Measurements from ENCODE around the gene CEP152.
A peak's percentile ranks its signal among the peaks of the same experiment; 100 is the strongest.

Gene CEP152

DNA sequence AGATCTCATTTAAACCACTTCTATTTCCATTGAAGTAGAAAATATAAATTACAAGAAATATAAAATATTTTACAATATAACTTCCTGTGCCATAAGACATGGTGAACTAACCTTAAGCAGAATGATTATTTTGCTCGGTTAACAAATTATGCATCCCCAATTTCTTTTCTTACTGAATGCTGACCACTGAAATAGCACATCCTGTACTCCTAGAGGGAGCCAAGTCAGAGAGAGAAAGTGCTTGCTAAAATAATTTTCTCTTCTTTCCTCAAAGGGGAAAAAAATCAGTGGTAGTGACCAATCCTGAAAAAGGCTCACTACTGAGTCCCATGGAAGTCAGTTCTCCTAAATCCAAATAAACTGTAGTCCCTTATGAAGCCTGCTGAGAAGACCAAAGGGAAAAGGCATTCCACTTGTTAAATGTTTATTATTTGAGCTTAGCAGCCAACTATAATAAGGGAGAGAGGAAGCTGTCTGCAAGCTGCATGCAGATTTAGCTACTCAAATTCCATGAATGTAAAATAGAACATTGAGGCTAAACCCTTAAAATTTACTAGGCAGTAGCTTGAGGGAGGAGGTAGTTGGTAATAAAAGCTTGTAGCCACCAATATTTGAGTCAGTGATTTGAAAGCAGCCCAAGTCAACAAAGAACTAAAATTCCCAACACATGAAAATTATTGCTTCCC, 33.1 kb downstream of the CEP152 start:
- H3K4me3 ChIP-seq (ENCODE audit: low read depth, low read length) = no peak overlapping the region
- ChIA-PET CTCF (no interaction called here), POLR2A (no interaction called here)
- TF ChIP-seq OVOL3 (tag by site-specific recombination; IDR thresholded peaks at IDR 0.05) (no peak), ZNF133 (tag by site-specific recombination; IDR thresholded peaks at IDR 0.05) (no peak), SCRT1 (tag by site-specific recombination; IDR thresholded peaks at IDR 0.05; ENCODE audit: borderline replicate concordance) (peak; percentile 41; the same call in 1 of the 2 replicates), GLIS2 (tag by site-specific recombination; IDR thresholded peaks at IDR 0.05) (no peak), ZNF549 (tag by site-specific recombination; IDR thresholded peaks at IDR 0.05) (peak; percentile 57; the same call in 1 of the 2 replicates), FEZF1 (tag by site-specific recombination; IDR thresholded peaks at IDR 0.05) (peak; percentile 91), ZNF776 (tag by site-specific recombination; IDR thresholded peaks at IDR 0.05; ENCODE audit: borderline replicate concordance) (no peak), ZNF707 (tag by site-specific recombination; IDR thresholded peaks at IDR 0.05) (no peak), ZNF510 (tag by site-specific recombination; IDR thresholded peaks at IDR 0.05; ENCODE audit: insufficient replicate concordance) (no peak), ZSCAN30 (tag by site-specific recombination; IDR thresholded peaks at IDR 0.05) (0 out of 2 replicates have a peak, but pooled peaks have one; percentile 16)
- TF ChIP-seq, protein P1, sequence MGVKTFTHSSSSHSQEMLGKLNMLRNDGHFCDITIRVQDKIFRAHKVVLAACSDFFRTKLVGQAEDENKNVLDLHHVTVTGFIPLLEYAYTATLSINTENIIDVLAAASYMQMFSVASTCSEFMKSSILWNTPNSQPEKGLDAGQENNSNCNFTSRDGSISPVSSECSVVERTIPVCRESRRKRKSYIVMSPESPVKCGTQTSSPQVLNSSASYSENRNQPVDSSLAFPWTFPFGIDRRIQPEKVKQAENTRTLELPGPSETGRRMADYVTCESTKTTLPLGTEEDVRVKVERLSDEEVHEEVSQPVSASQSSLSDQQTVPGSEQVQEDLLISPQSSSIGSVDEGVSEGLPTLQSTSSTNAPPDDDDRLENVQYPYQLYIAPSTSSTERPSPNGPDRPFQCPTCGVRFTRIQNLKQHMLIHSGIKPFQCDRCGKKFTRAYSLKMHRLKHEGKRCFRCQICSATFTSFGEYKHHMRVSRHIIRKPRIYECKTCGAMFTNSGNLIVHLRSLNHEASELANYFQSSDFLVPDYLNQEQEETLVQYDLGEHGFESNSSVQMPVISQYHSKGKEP (tag by site-specific recombination; IDR thresholded peaks at IDR 0.05) = peak; percentile 80
- TF ChIP-seq, protein P2, sequence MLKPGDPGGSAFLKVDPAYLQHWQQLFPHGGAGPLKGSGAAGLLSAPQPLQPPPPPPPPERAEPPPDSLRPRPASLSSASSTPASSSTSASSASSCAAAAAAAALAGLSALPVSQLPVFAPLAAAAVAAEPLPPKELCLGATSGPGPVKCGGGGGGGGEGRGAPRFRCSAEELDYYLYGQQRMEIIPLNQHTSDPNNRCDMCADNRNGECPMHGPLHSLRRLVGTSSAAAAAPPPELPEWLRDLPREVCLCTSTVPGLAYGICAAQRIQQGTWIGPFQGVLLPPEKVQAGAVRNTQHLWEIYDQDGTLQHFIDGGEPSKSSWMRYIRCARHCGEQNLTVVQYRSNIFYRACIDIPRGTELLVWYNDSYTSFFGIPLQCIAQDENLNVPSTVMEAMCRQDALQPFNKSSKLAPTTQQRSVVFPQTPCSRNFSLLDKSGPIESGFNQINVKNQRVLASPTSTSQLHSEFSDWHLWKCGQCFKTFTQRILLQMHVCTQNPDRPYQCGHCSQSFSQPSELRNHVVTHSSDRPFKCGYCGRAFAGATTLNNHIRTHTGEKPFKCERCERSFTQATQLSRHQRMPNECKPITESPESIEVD (tag by site-specific recombination; IDR thresholded peaks at IDR 0.05) = peak; percentile 34; the same call in 1 of the 2 replicates
- TF ChIP-seq, protein P3, sequence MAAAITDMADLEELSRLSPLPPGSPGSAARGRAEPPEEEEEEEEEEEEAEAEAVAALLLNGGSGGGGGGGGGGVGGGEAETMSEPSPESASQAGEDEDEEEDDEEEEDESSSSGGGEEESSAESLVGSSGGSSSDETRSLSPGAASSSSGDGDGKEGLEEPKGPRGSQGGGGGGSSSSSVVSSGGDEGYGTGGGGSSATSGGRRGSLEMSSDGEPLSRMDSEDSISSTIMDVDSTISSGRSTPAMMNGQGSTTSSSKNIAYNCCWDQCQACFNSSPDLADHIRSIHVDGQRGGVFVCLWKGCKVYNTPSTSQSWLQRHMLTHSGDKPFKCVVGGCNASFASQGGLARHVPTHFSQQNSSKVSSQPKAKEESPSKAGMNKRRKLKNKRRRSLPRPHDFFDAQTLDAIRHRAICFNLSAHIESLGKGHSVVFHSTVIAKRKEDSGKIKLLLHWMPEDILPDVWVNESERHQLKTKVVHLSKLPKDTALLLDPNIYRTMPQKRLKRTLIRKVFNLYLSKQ (tag by site-specific recombination; IDR thresholded peaks at IDR 0.05; ENCODE audit: borderline replicate concordance) = no peak
- H3K27ac ChIP-seq (ENCODE audit: extremely low read depth, low read depth, low read length) = no peak overlapping the region
- peaks cover 0 to 25% of the 10 kb centered on the region in 2 experiments; a peak in 1 of 3 replicates for H3K36me3 ChIP-seq (ENCODE audit: control insufficient read depth in 2 of 2, insufficient read depth in 1 of 2, low read length in 2 of 2)
- H3K4me1 ChIP-seq (ENCODE audit: control insufficient read depth, insufficient read depth, low read length) = no peaks in the 10 kb centered on the region
- H3K9me3 ChIP-seq (ENCODE audit: control insufficient read depth, insufficient read depth, low read depth, low read length) = no peaks in the 10 kb centered on the region

DNA sequence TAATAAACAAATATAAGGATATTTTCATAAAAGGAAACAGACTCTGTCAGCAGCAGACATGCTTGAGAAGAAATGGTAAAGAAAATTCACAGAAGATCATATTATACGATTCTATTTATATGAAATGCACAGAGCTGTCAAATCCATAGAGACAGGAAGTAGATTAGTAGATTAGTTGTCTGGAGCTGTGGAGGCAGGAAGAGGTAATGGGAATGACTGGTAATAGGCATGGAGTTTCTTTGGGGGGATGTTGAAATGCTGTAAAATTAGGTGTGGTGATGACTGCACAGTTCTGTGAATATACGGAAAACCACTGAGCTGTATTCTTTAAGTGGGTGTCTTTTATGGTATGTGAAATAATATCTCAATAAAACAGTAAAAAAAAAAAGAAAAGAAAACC, 35.3 kb downstream of the CEP152 start:
- CTCF ChIA-PET = interaction anchor here (0.6 to 0.7 kb wide), 2 partner anchors 451 to 1685 kb away, joined by 3 read pairs; no protein-coding TSS in a partner anchor

DNA sequence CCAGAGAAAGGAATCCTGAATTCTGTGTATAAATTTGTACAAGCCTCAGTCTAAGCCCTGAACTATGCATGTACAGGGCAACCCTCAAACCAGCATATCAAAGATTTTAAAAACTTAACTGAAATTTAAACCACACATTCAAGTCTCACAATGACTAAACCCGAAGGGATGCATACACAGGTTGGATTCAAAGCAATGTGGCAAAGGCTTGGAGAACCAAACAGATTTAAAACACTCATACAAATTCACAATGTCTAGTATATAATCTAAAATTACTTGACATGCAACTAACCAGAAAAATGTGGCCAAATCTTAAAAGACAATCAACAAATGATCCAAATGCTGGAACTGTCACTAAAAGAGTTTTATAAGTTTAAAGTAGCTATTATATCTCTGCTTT, 36.4 kb downstream of the CEP152 start:
- CTCF ChIA-PET = no interaction called here
- TF ChIP-seq, protein P4, sequence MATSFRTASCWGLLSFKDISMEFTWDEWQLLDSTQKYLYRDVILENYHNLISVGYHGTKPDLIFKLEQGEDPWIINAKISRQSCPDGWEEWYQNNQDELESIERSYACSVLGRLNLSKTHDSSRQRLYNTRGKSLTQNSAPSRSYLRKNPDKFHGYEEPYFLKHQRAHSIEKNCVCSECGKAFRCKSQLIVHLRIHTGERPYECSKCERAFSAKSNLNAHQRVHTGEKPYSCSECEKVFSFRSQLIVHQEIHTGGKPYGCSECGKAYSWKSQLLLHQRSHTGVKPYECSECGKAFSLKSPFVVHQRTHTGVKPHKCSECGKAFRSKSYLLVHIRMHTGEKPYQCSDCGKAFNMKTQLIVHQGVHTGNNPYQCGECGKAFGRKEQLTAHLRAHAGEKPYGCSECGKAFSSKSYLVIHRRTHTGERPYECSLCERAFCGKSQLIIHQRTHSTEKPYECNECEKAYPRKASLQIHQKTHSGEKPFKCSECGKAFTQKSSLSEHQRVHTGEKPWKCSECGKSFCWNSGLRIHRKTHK (tag by site-specific recombination; IDR thresholded peaks at IDR 0.05) = peak; percentile 78
- TF ChIP-seq, protein P5, sequence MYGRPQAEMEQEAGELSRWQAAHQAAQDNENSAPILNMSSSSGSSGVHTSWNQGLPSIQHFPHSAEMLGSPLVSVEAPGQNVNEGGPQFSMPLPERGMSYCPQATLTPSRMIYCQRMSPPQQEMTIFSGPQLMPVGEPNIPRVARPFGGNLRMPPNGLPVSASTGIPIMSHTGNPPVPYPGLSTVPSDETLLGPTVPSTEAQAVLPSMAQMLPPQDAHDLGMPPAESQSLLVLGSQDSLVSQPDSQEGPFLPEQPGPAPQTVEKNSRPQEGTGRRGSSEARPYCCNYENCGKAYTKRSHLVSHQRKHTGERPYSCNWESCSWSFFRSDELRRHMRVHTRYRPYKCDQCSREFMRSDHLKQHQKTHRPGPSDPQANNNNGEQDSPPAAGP (tag by site-specific recombination; IDR thresholded peaks at IDR 0.05) = no peak
- Histone ChIP-seq H3K27ac (ENCODE audit: extremely low read depth, low read depth, low read length) (no peak overlapping the region), H3K4me1 (ENCODE audit: control insufficient read depth, insufficient read depth, low read length) (no peaks in the 10 kb centered on the region), H3K9me3 (ENCODE audit: control insufficient read depth, insufficient read depth, low read depth, low read length) (no peaks in the 10 kb centered on the region), H3K4me3 (ENCODE audit: low read depth, low read length) (no peak overlapping the region), H3K36me3 (ENCODE audit: control insufficient read depth in 2 of 2, insufficient read depth in 1 of 2, low read length in 2 of 2) (peaks cover 12 to 23% of the 10 kb centered on the region in 2 experiments)
- POLR2A ChIA-PET = no interaction called here

More for the DNA sequence above, 35.3 kb downstream of the CEP152 start:
- 0 out of 2 replicates have a peak, but pooled peaks have one; percentile 73 for TF ChIP-seq ZNF664 (tag by site-specific recombination; IDR thresholded peaks at IDR 0.05)
- no peak for TF ChIP-seq ZNF48 (tag by site-specific recombination; IDR thresholded peaks at IDR 0.05)
- H3K36me3 ChIP-seq (ENCODE audit: control insufficient read depth in 2 of 2, insufficient read depth in 1 of 2, low read length in 2 of 2) = peaks cover 6 to 18% of the 10 kb centered on the region in 2 experiments
- H3K4me3 ChIP-seq (ENCODE audit: low read depth, low read length) = no peak overlapping the region
- POLR2A ChIA-PET = no interaction called here
- no peak overlapping the region for H3K27ac ChIP-seq (ENCODE audit: extremely low read depth, low read depth, low read length)
- H3K4me1 ChIP-seq (ENCODE audit: control insufficient read depth, insufficient read depth, low read length) = no peaks in the 10 kb centered on the region
- H3K9me3 ChIP-seq (ENCODE audit: control insufficient read depth, insufficient read depth, low read depth, low read length) = no peaks in the 10 kb centered on the region

All from HEK293 (cell line).